ENCODE measurements around the gene MLKL. TPM values are rescaled to one million over a fixed set of nuclear protein-coding genes. Genes with fewer than 3 reads are reported as not detected.

The MLKL gene
- total and polyA plus RNA-seq, 9 donors: 2.0 to 3.8 (median 2.6) TPM

GRCh38 chr16:74734361-74735161, 33.9 kb upstream of the MLKL start:
- no peak for DNase-seq
- Histone ChIP-seq H3K4me1 (ENCODE audit: control insufficient read depth, insufficient read depth, low read length) (peaks cover 5% of the 10 kb centered on the region), H3K27ac (ENCODE audit: low read length) (no peak overlapping the region), H3K27me3 (ENCODE audit: control insufficient read depth, insufficient read depth, low read length) (peaks cover 2% of the 10 kb centered on the region), H3K4me3 (ENCODE audit: low read length) (no peak overlapping the region), H3K9me3 (replicated peaks; ENCODE audit: control insufficient read depth, low read depth, low read length) (no peaks in the 10 kb centered on the region), H3K36me3 (ENCODE audit: control insufficient read depth, insufficient read depth, low read length) (no peaks in the 10 kb centered on the region)
- WGBS (ENCODE audit: insufficient coverage): 46% methylated on average over 8 of the region's 21 CpGs

DNA sequence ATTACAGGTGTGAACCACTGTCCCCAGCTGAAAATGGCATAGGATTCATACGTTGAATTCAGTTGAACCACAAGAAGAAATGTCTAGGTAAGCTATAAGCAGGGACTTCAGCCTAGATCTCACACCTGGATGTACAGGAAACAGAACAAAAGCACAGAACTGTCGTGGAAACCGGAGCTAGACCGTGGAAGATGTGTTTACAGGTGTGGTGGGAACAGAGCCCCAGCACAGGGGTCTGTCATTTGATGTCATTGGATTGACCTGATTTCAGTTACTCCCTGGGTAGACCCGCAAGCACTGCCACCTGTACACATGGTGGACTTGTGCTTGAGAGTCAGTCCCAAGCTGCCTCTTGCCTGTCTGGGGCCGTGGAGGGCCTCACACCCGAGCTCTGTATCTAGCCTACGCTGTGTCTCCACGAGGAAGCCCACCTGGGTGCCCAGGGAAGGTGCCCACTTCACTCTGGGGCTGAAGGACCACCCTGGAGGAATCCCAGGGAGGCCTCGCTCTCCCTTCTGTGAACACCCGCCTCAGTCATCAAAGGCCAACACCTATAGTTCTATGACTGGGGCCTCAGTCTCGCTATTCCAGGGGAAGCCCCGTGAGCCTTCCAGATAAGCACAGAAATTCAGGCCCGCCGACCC, 32.2 kb upstream of the MLKL start:
- 79% methylated on average over 11 of the region's 15 CpGs for WGBS (ENCODE audit: insufficient coverage)
- Histone ChIP-seq H3K27ac (ENCODE audit: low read length) (no peak overlapping the region), H3K36me3 (ENCODE audit: control insufficient read depth, insufficient read depth, low read length) (no peaks in the 10 kb centered on the region), H3K4me3 (ENCODE audit: low read length) (no peak overlapping the region), H3K9me3 (replicated peaks; ENCODE audit: control insufficient read depth, low read depth, low read length) (no peaks in the 10 kb centered on the region), H3K27me3 (ENCODE audit: control insufficient read depth, insufficient read depth, low read length) (peaks cover 2% of the 10 kb centered on the region), H3K4me1 (ENCODE audit: control insufficient read depth, insufficient read depth, low read length) (peaks cover 5% of the 10 kb centered on the region)
- no peak for DNase-seq

- no peak for DNase-seq
- no peak overlapping the region for H3K27ac ChIP-seq (ENCODE audit: low read length)
- H3K36me3 ChIP-seq (ENCODE audit: control insufficient read depth, insufficient read depth, low read length): no peaks in the 10 kb centered on the region
- H3K27me3 ChIP-seq (ENCODE audit: control insufficient read depth, insufficient read depth, low read length): peaks cover 3% of the 10 kb centered on the region
- peaks cover 5% of the 10 kb centered on the region for H3K4me1 ChIP-seq (ENCODE audit: control insufficient read depth, insufficient read depth, low read length)
- peaks cover 3% of the 10 kb centered on the region for H3K9me3 ChIP-seq (replicated peaks; ENCODE audit: control insufficient read depth, low read depth, low read length)
- no peak overlapping the region for H3K4me3 ChIP-seq (ENCODE audit: low read length)
- 90% methylated on average over 5 of the region's 8 CpGs for WGBS (ENCODE audit: insufficient coverage)
These were observed 31.3 kb upstream of the MLKL start for GRCh38 chr16:74731853-74732477.

DNA sequence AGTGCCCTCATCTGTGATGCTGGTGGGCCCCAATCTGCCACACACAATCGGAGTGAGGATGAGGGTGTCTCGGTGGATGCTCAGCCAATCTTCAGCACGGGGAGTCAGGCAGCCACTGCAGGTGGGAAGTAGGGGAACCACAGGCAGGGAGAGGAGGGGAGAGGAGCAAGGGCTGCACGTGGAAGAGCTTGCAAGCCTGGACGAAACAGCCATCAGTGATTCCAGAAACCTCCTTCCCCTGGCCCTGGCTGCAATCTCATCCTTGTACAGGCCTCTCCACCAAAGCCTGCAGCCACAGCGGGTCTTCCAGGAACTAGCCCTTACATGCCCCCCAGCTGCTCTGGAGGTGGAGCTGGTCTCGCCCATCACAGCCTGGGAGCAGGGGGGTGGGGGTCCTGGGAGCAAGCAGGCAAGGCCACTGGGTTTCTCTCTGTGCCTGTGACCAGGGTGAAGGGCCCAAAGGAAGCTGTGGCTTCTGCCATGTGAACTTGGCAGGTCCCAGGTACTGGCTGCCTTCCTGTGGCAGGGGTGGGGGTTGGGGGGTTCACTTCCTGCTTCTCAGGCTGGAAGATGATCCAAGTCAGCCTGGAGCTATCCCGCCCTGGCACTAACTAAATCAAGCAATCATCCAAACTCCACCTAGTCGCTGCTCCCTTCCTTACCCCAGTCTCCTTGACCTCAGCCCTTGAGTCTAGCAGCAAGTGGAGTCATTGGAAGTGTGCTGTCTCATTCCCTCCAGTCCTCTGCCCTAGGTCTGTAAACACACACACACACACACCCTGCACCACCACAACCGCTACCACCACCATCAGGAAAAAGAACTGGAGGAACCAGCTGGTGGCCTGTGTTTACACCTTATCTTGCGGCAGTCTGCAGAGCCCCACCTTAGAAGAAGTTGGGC, 29.4 kb upstream of the MLKL start:
- WGBS (ENCODE audit: insufficient coverage): 55% methylated on average over 7 of the region's 11 CpGs
- peak; percentile 27 for DNase-seq
- Histone ChIP-seq H3K9me3 (replicated peaks; ENCODE audit: control insufficient read depth, low read depth, low read length) (peaks cover 8% of the 10 kb centered on the region), H3K27ac (ENCODE audit: low read length) (no peak overlapping the region), H3K4me1 (ENCODE audit: control insufficient read depth, insufficient read depth, low read length) (peaks cover 5% of the 10 kb centered on the region), H3K36me3 (ENCODE audit: control insufficient read depth, insufficient read depth, low read length) (no peaks in the 10 kb centered on the region), H3K4me3 (ENCODE audit: low read length) (no peak overlapping the region), H3K27me3 (ENCODE audit: control insufficient read depth, insufficient read depth, low read length) (peaks cover 6% of the 10 kb centered on the region)

- Histone ChIP-seq H3K9me3 (replicated peaks; ENCODE audit: control insufficient read depth, low read depth, low read length) (peaks cover 8% of the 10 kb centered on the region), H3K36me3 (ENCODE audit: control insufficient read depth, insufficient read depth, low read length) (no peaks in the 10 kb centered on the region), H3K27me3 (ENCODE audit: control insufficient read depth, insufficient read depth, low read length) (peaks cover 12% of the 10 kb centered on the region), H3K27ac (ENCODE audit: low read length) (no peak overlapping the region), H3K4me3 (ENCODE audit: low read length) (no peak overlapping the region), H3K4me1 (ENCODE audit: control insufficient read depth, insufficient read depth, low read length) (peaks cover 5% of the 10 kb centered on the region)
- no peak for DNase-seq
- WGBS (ENCODE audit: insufficient coverage): 91% methylated on average over 4 of the region's 4 CpGs
These were observed 27.2 kb upstream of the MLKL start for GRCh38 chr16:74727903-74728302.

- Histone ChIP-seq H3K4me1 (ENCODE audit: control insufficient read depth, insufficient read depth, low read length) (peaks cover 5% of the 10 kb centered on the region), H3K9me3 (replicated peaks; ENCODE audit: control insufficient read depth, low read depth, low read length) (peaks cover 8% of the 10 kb centered on the region), H3K36me3 (ENCODE audit: control insufficient read depth, insufficient read depth, low read length) (no peaks in the 10 kb centered on the region), H3K27ac (ENCODE audit: low read length) (no peak overlapping the region), H3K4me3 (ENCODE audit: low read length) (no peak overlapping the region), H3K27me3 (ENCODE audit: control insufficient read depth, insufficient read depth, low read length) (peaks cover 12% of the 10 kb centered on the region)
- no peak for DNase-seq
- WGBS (ENCODE audit: insufficient coverage): no CpG with 5 or more reads among the region's 2 CpGs
These were observed 26.1 kb upstream of the MLKL start for GRCh38 chr16:74726716-74727115.

DNA sequence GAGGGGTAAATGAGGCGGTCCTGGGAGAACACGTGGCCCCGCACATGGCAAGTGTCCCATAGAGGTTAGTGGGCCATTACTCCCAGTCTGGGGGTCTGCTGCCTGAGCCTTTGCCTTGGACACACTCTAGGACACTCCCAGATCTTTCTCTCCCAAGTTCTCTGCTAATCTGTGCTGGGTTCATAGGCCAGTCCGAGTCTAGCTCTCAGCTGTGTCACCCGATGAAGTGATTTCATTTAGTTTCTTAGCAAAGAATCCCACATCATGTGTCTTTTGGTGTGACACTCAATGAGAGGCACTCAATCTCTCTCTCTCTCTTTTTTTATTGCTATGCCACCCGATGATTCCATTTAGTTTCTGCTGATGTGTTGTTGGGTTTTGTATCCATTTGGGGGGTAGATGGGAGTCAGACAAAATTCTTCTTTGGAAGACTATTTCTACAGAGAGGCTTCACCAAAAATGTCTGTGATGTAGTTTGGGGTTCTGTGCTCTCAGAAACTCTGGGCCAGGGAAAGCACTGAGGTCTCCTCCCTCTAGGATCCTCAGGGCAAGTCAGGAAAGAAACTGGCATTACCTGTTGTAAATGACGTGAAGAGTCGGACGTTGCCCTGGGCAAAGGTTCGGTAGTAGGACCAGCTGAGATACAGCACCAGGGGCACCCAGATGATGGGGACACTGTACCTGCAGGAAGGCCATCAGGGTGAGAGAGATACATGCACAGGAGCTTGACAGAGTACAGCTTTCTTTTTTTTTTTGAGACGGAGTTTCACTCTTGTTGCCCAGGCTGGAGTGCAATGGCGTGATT, 25.2 kb upstream of the MLKL start:
- H3K4me1 ChIP-seq (ENCODE audit: control insufficient read depth, insufficient read depth, low read length): peaks cover 5% of the 10 kb centered on the region
- 92% methylated on average over 6 of the region's 12 CpGs for WGBS (ENCODE audit: insufficient coverage)
- no peaks in the 10 kb centered on the region for H3K36me3 ChIP-seq (ENCODE audit: control insufficient read depth, insufficient read depth, low read length)
- H3K27ac ChIP-seq (ENCODE audit: low read length): no peak overlapping the region
- no peak for DNase-seq
- peaks cover 8% of the 10 kb centered on the region for H3K9me3 ChIP-seq (replicated peaks; ENCODE audit: control insufficient read depth, low read depth, low read length)
- no peak overlapping the region for H3K4me3 ChIP-seq (ENCODE audit: low read length)
- H3K27me3 ChIP-seq (ENCODE audit: control insufficient read depth, insufficient read depth, low read length): peaks cover 12% of the 10 kb centered on the region

DNA sequence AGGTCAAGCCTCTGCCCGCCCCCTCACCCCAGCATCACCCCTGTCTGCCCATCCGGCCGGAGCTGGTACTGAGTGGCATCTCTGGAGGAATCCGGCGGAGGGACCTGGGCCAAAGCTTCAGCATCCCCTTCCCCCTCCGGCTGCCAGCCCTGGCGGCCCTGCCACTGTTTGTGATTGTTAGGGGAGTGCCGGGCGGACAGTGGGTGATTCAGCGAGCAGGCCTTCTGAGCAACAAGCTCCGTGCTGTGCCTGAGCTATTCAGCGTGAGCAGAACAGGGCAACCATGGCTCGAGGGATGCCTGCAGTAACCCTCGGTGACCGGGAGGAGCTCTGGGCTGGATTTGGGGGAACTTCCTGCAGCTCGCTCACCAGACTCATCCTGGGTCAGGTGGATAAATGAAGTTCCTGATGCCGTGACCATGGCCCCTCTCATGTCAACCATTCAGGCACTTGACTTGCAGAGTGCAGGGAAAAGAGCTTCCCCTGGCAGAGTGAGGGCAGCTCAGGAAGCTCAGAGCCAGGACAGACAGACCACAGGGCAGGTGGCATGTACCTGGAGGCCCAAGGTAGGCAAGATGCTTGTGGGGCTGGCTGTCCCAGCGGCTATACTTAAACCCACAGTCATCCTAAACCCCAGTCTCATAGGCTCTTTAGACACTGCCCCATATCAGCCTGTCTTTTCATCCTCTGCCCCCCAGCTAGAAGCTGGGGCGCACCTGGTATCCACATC, 24.3 kb upstream of the MLKL start:
- H3K27ac ChIP-seq (ENCODE audit: low read length): no peak overlapping the region
- peaks cover 2% of the 10 kb centered on the region for H3K4me1 ChIP-seq (ENCODE audit: control insufficient read depth, insufficient read depth, low read length)
- H3K4me3 ChIP-seq (ENCODE audit: low read length): no peak overlapping the region
- DNase-seq: no peak
- H3K36me3 ChIP-seq (ENCODE audit: control insufficient read depth, insufficient read depth, low read length): no peaks in the 10 kb centered on the region
- H3K27me3 ChIP-seq (ENCODE audit: control insufficient read depth, insufficient read depth, low read length): peaks cover 12% of the 10 kb centered on the region
- H3K9me3 ChIP-seq (replicated peaks; ENCODE audit: control insufficient read depth, low read depth, low read length): peaks cover 8% of the 10 kb centered on the region
- WGBS (ENCODE audit: insufficient coverage): 43% methylated on average over 11 of the region's 19 CpGs

DNA sequence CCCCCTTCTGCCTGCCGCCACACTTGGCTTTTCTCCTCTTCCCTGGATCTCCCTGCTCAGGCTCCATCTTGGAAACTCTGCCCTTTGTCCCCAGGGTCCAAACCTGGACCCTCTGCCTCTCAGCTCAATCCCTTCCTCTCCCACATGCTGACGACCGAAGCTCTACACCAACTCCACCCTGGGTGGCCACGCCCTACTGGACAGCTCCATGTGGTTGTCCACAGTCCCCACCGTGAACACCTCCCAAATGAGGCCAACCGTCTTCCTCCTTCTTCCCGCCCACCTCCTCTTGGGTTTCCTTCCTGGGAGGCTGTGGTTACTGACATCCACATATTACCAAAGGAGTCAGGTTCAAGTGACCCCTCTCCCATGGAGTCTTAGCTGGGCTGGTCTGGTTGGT, 22.6 kb upstream of the MLKL start:
- WGBS (ENCODE audit: insufficient coverage): 71% methylated on average over 5 of the region's 7 CpGs
- H3K4me3 ChIP-seq (ENCODE audit: low read length): no peak overlapping the region
- no peaks in the 10 kb centered on the region for H3K4me1 ChIP-seq (ENCODE audit: control insufficient read depth, insufficient read depth, low read length)
- peaks cover 12% of the 10 kb centered on the region for H3K27me3 ChIP-seq (ENCODE audit: control insufficient read depth, insufficient read depth, low read length)
- H3K27ac ChIP-seq (ENCODE audit: low read length): no peak overlapping the region
- H3K9me3 ChIP-seq (replicated peaks; ENCODE audit: control insufficient read depth, low read depth, low read length): peaks cover 8% of the 10 kb centered on the region
- no peaks in the 10 kb centered on the region for H3K36me3 ChIP-seq (ENCODE audit: control insufficient read depth, insufficient read depth, low read length)
- no peak for DNase-seq
